D721Med (cell line): Measurements from ENCODE around the gene BMERB1.
"Not testable (repeated sequence)": the region's sequence is repeated elsewhere in the genome, so short reads cannot be mapped to it uniquely, and the experiment has no call there.

Experiments
- DNase-seq: peaks from one replicate; pipeline ENCODE4 v3.0.0; 2011; ENCODE audit warnings: low spot score; ENCODE audit not compliant: insufficient read length
- FAIRE-seq: peaks from 2 replicates; lab custom pipeline; 2011; peaks lifted over from hg19 to GRCh38; lab: Jason Lieb, UNC
- CTCF ChIP-seq: IDR thresholded peaks from 2 replicates; pipeline ENCODE4 v1.5.1; 2012; ENCODE audit warnings: mild to moderate bottlenecking, control low read depth; ENCODE audit not compliant: insufficient read depth; ENCODE audit errors: missing control alignments

Gene BMERB1

GRCh38 chr16:15567823-15568222, 133.4 kb downstream of the BMERB1 start:
- DNase-seq (no peak), FAIRE-seq (no peak)
- TF ChIP-seq CTCF = no peak

- FAIRE-seq, DNase-seq: not testable (repeated sequence)
Measured at GRCh38 chr16:15570666-15571065, 136.3 kb downstream of the BMERB1 start.

GRCh38 chr16:15571557-15571956, 137.2 kb downstream of the BMERB1 start:
- TF ChIP-seq CTCF = no peak
- FAIRE-seq = no peak
- DNase-seq = no peak

GRCh38 chr16:15572329-15573001, 138.1 kb downstream of the BMERB1 start:
- no peak for TF ChIP-seq CTCF
- DNase-seq (no peak), FAIRE-seq (no peak)

GRCh38 chr16:15573274-15573895, 139.0 kb downstream of the BMERB1 start:
- no peak for TF ChIP-seq CTCF
- no peak for DNase-seq
- FAIRE-seq = no peak

GRCh38 chr16:15573896-15574613, 139.7 kb downstream of the BMERB1 start:
- not testable (repeated sequence) for FAIRE-seq, DNase-seq

- TF ChIP-seq CTCF = no peak
- FAIRE-seq (no peak), DNase-seq (no peak)
Measured at GRCh38 chr16:15574614-15574948, 140.2 kb downstream of the BMERB1 start.
